Measurements from ENCODE around the gene LTK.
"Not testable (repeated sequence)": the region's sequence is repeated elsewhere in the genome, so short reads cannot be mapped to it uniquely, and the experiment has no call there.

LTK gene

DNA sequence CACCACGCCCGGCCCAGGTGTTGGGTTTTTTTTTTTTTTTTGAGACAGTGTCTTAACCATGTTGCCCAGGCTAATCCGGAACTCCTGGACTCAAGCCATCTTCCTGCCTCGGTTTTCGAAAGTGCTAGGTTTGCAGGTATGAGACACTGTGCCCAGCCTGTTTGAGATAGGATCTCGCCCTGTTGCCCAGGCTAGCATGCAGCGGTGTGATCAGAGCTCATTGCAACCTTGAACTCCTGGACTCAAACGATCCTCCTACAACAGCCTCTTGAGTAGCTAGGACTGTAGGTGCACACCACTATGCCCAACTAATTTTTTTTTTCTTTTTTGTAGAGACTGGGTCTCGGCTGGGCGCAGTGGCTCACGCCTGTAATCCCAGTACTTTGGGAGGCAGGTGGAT, 40.2 kb downstream of the LTK start:
- DNase-seq, result no peak

DNA sequence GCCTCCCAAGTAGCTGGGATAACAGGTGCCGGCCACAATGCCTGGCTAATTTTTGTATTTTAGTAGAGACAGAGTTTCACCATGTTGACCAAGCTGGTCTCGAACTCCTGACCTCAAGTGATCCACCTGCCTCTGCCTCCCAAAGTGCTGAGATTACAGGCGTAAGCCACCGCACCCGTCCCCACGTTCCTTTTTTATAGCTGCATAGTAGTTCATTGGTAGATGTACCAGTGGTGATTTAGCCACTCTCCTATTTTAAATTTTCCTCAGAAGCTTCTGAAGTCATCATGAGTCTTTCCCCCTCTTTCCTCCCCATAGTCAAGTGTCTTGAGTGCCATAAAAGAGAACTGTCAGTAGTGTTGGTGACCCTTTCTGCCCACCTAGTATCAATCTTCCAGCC, 44.0 kb downstream of the LTK start:
- not testable (repeated sequence) for DNase-seq

DNA sequence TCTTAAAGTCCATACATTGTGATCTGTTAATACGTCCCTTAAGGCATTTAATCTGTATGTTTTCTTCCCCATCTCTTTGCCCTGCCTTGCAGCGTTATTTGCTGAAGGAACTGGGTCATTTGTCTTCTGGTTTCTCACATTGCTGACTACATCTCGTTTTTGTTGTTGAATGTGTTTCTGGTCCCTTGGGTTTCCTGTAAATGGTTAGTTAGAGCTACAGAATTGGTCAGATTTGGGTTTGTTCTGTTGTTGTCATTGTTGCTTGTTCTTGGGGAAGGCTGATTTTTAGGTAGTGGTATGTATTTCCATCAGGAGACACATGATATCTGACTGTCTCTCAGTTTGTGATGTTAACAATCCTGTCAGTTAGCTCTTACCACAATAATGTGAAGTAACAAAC, 46.9 kb downstream of the LTK start:
- DNase-seq, result no peak

DNA sequence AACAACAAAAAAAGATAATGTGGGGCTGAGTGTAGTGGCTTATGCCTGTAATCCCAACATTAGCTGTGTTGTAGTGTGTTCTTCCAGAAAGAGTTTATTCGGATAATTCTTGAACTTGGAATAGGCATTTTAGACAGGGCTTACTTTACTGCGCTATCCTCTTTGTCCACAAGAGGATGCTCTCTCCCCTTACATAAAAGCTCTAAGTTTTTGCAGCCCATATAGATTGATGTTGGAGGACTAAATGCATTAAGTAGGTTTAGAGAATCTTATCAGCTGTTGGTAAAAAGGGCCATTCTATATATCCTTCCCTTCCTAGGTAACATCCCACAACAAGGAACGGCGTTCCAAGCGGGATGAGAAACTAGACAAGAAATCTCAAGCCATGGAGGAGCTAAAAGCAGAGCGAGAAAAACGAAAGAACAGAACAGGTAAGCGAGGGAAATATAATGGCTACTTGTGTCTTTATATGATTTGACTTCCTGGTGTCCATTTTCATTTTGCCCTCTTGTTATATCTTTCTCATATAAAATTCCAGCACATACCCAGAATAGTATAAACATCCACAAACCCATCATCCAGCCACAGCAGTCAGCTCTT, 47.7 kb downstream of the LTK start:
- DNase-seq, result peak in 2 of 6 experiments; percentile 17 to 37

DNA sequence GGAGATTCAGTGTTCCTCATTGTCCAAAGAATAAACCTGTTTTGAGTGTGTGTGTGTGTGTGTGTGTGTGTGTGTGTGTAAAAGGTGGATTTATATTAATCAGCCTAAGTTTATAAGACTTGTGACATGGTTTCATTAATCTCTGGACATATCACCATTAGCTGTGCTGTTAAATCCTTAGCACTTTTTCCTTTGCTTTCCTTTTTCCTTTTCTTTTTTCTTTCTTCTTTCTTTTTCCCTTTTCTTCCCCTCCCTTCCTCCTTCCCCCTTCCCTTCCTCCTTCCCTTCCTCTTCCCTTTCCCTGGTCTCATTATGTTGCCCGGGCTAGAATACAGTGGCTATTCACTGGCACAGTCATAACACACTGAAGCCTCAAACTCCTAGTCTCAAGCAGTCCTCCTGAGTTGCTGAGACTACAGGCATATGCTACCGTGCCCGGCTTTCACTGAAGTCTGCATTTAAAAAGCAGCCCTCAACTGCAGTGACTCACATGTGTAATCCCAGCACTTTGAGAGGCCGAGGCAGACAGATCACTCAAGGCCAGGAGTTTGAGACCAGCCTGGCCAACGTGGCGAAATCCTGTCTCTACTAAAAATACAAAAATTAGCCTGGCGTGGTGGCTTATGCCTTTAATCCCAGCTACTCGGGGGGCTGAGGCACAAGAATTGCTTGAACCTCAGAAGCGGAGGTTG, 48.6 kb downstream of the LTK start:
- DNase-seq, result no peak

DNA sequence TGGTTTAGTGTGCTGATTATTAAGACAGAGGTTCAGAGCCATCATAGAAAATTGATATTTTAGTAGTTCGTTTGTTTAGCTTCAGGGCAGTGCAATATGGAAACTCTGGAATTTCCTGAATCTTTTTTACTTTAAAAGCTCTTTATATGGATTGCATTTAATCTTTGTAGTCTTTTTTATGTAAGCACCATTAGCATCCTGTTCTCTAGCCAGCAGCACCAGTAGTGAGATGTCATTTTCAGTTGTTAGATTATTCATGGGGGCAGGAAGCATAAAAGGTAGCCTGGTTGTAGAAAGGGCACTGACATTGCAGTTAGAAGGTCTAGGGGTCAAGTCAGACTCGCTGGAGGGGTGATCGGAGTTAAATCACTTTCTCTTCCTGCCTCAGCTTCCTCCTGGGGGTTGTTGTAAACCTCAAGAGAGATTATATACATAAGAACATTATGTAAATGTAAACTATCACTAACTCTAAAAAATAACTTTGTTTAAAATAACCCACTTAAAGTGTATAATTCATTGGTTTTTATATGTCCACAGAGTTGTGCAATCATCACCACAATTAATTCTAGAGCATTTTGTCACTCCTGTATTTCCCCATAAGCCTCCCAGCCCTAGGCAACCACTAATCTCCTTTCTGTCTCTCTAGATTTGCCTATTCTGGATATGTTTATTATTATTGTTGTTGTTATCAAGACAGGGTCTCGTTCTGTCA, 51.4 kb downstream of the LTK start:
- no peak for DNase-seq
